GM12878 (cell line): ENCODE data around the gene ATP8B1. TPM values are rescaled to one million over a fixed set of nuclear protein-coding genes. Genes with fewer than 3 reads are reported as not detected.

ENCODE experiments used
- ATAC-seq: fragments of 200-7000 bp; cut with Tn5 transposase; 3 replicates; pipeline ENCODE4 v1.9.1; 2020; ENCODE audit warnings: mild to moderate bottlenecking, moderate library complexity
- BruUV-seq: library from RNA; stranded (reverse); fragments of 400-500 nt; replicated peaks from 2 replicates; lab custom pipeline; 2021; lab: Mats Ljungman, UMichigan
- CTCF ChIA-PET: fragments of 300-600 bp; sonication (Branson Sonifier 250); formaldehyde crosslinking; extraction: SDS; loops from one replicate; lab custom pipeline; 2021; ENCODE audit warnings: inconsistent platforms; lab: Yijun Ruan, JAX
- POLR2A ChIA-PET: fragments of 350-600 bp; formaldehyde crosslinking; extraction: SDS; loops from one replicate; lab custom pipeline; 2021; ENCODE audit warnings: inconsistent platforms; lab: Charles Lee
- RAD21 ChIA-PET: fragments of 300-600 bp; sonication (Branson Sonifier 250); formaldehyde crosslinking; loops from one replicate; lab custom pipeline; 2023; ENCODE audit warnings: antibody characterized with exemption; ENCODE audit not compliant: unreplicated experiment; lab: Charles Lee
- SMC1A ChIA-PET: fragments of 300-600 bp; sonication (Branson Sonifier 250); formaldehyde crosslinking; loops from one replicate; lab custom pipeline; 2023; ENCODE audit not compliant: unreplicated experiment, uncharacterized antibody; lab: Charles Lee
- DNase-seq: peaks from one replicate; pipeline ENCODE4 v3.0.0-alpha.2; 2011; ENCODE audit warnings: low read depth, low spot score
- FAIRE-seq: peaks from 3 replicates; lab custom pipeline; 2011; peaks lifted over from hg19 to GRCh38; lab: Jason Lieb, UNC
- H2AFZ ChIP-seq: 2 replicates; pipeline ENCODE4 v1.6.0; 2011; ENCODE audit warnings: low read depth, low read length, control low read depth; ENCODE audit not compliant: control insufficient read depth
- H3K27ac ChIP-seq: 2 replicates; pipeline ENCODE4 v1.5.1; 2011; ENCODE audit warnings: control low read depth; ENCODE audit not compliant: control insufficient read depth, insufficient read depth
- H3K27me3 ChIP-seq, 2 experiments: replicated peaks in 1 of 2; 2 replicates each; pipeline versions ENCODE4 v1.6.0 to v1.6.1; 2011; ENCODE audit warnings: low read length in 1 of 2; ENCODE audit not compliant: control insufficient read depth in 2 of 2, insufficient read depth in 2 of 2
- H3K36me3 ChIP-seq, 2 experiments: 2 replicates each; pipeline ENCODE4 v1.5.1; 2011; ENCODE audit warnings: low read length in 1 of 2; ENCODE audit not compliant: control insufficient read depth in 2 of 2, insufficient read depth in 2 of 2
- H3K4me1 ChIP-seq: 2 replicates; pipeline ENCODE4 v1.6.1; 2011; ENCODE audit warnings: mild to moderate bottlenecking, low read length, moderate library complexity, mixed read lengths; ENCODE audit not compliant: control insufficient read depth, insufficient read depth
- H3K4me2 ChIP-seq: 2 replicates; pipeline ENCODE4 v1.6.0; 2011; ENCODE audit warnings: control low read depth; ENCODE audit not compliant: control insufficient read depth, insufficient read depth
- H3K4me3 ChIP-seq: fragments of 200-600 bp; sonication (generic); 2 replicates; pipeline ENCODE4 v1.5.1; 2016
- H3K79me2 ChIP-seq: 2 replicates; pipeline ENCODE4 v1.6.0; 2011; ENCODE audit warnings: low read length; ENCODE audit not compliant: control insufficient read depth, insufficient read depth
- H3K9ac ChIP-seq: 2 replicates; pipeline ENCODE4 v1.8.0; 2011; ENCODE audit warnings: low read length, control low read depth, mixed read lengths; ENCODE audit not compliant: control insufficient read depth, insufficient read depth
- H3K9me3 ChIP-seq: replicated peaks from 3 replicates; pipeline ENCODE4 v1.5.1; 2011; ENCODE audit warnings: mild to moderate bottlenecking, low read length; ENCODE audit not compliant: control insufficient read depth, insufficient read depth
- H4K20me1 ChIP-seq: 2 replicates; pipeline ENCODE4 v1.6.0; 2011; ENCODE audit not compliant: control insufficient read depth, insufficient read depth
- BRCA1 ChIP-seq: IDR thresholded peaks from 2 replicates; pipeline ENCODE4 v1.6.1; 2011; ENCODE audit warnings: low read depth, low read length, improper control_type of control experiment
- DPF2 ChIP-seq: fragments of 450-650 bp; IDR thresholded peaks from 2 replicates; pipeline ENCODE4 v1.6.1; 2017; ENCODE audit warnings: mild to moderate bottlenecking
- EP300 ChIP-seq, 2 experiments: fragments of 150-350 bp in 1 of 2; IDR thresholded peaks; 2 replicates each; pipeline ENCODE4 v1.6.1; 2011 to 2012; ENCODE audit warnings: low read depth in 2 of 2, low read length in 2 of 2, borderline replicate concordance in 1 of 2, improper control_type of control experiment in 1 of 2, inconsistent platforms in 1 of 2; ENCODE audit not compliant: control insufficient read depth in 1 of 2
- ETV6 ChIP-seq, 2 experiments: fragments of 450-650 bp in 1 of 2; IDR thresholded peaks in 1 of 2; conservative IDR thresholded peaks in 1 of 2; 2 replicates each; pipeline ENCODE4 v1.6.1; 2014; ENCODE audit warnings: antibody characterized with exemption in 1 of 2, borderline replicate concordance in 1 of 2, low read depth in 1 of 2, mild to moderate bottlenecking in 1 of 2, moderate library complexity in 1 of 2
- NBN ChIP-seq: fragments of 450-650 bp; IDR thresholded peaks from 2 replicates; pipeline ENCODE4 v1.6.1; 2016
- PAX5 ChIP-seq: IDR thresholded peaks from 2 replicates; pipeline ENCODE4 v1.6.1; 2011; ENCODE audit warnings: low read depth, low read length, borderline replicate concordance
- PML ChIP-seq: IDR thresholded peaks from 2 replicates; pipeline ENCODE4 v1.6.1; 2012; ENCODE audit warnings: low read length, inconsistent platforms
- POLR2AphosphoS5 ChIP-seq: IDR thresholded peaks from 2 replicates; pipeline ENCODE4 v1.6.1; 2011; ENCODE audit warnings: mild to moderate bottlenecking, low read length, inconsistent platforms
- RB1 ChIP-seq: fragments of 450-650 bp; formaldehyde crosslinking; IDR thresholded peaks from 2 replicates; pipeline ENCODE4 v1.6.1; 2017; ENCODE audit warnings: mild to moderate bottlenecking, borderline replicate concordance
- RFX5 ChIP-seq: IDR thresholded peaks from 2 replicates; pipeline ENCODE4 v1.6.1; 2011; ENCODE audit warnings: low read depth, low read length, improper control_type of control experiment
- SPI1 ChIP-seq: IDR thresholded peaks from 2 replicates; pipeline ENCODE4 v1.6.1; 2011; ENCODE audit warnings: low read depth, mild to moderate bottlenecking, low read length, moderate library complexity, borderline replicate concordance; ENCODE audit not compliant: insufficient read depth
- YY1 ChIP-seq: IDR thresholded peaks from 2 replicates; pipeline ENCODE4 v1.6.1; 2011; ENCODE audit warnings: low read depth, mild to moderate bottlenecking, low read length
- ZNF24 ChIP-seq: fragments of 450-650 bp; IDR thresholded peaks from 2 replicates; pipeline ENCODE4 v1.6.1; 2017; ENCODE audit warnings: antibody characterized with exemption, mild to moderate bottlenecking
- ZNF274 ChIP-seq: IDR thresholded peaks from one replicate; pipeline ENCODE4 v1.8.0; 2011; ENCODE audit not compliant: insufficient read length, insufficient read depth
- WGBS: methylation state at CpG from one replicate; pipeline ENCODE4 v1.1.6; 2016; ENCODE audit warnings: low lambda C conversion rate; ENCODE audit not compliant: insufficient replicate concordance, insufficient coverage; ENCODE audit errors: missing lambda C conversion rate; 5-methylcytosine and 5-hydroxymethylcytosine counted together
- in situ Hi-C: fragments of 300-500 bp; cut with MboI; formaldehyde crosslinking; loops from 9 replicates; pipeline ENCODE4 v1.14.3; 2018; ENCODE audit warnings: mixed read lengths
- intact Hi-C: fragments of 100-400 bp; cut with micrococcal nuclease; formaldehyde crosslinking; loops from one replicate; pipeline ENCODE4 v1.14.2; 2022; ENCODE audit not compliant: unreplicated experiment
- polyA plus RNA-seq, 11 experiments: library from polyadenylated mRNA; depleted of rRNA in 4 of 11; unstranded in 6 of 11; stranded (reverse) in 5 of 11; fragments of >200 nt; fragmentation: Nextera tagmentation in 4 of 11; fragmentation: Illumina TruSeq in 1 of 11; extraction: Ambion mirVana in 4 of 11; extraction: Trizol in 1 of 11; gene quantifications; 1 replicate in 1 of 11; 2 replicates in 10 of 11; pipeline versions ENCODE4 v1.2.1 to v1.2.3, GENCODE V29; 2011 to 2016; ENCODE audit warnings: inconsistent platforms in 2 of 11, missing spikeins in 2 of 11, low read depth in 1 of 11
- total RNA-seq, 4 experiments: library from RNA; depleted of rRNA in 3 of 4; stranded (reverse); fragments of >200 nt in 3 of 4; fragmentation: Illumina TruSeq in 1 of 4; extraction: Trizol in 1 of 4; gene quantifications; 2 replicates each; pipeline versions ENCODE4 v1.2.1 to v1.2.3, GENCODE V29; 2013 to 2021
- TF ChIP-seq, protein P1 (sequence below): IDR thresholded peaks from 2 replicates; pipeline ENCODE4 v1.6.1; 2011; ENCODE audit warnings: low read depth, low read length, improper control_type of control experiment, borderline replicate concordance
- TF ChIP-seq, protein P2 (sequence below): fragments of 450-650 bp; conservative IDR thresholded peaks from 2 replicates; pipeline ENCODE4 v1.6.1; 2017; ENCODE audit warnings: mild to moderate bottlenecking, moderate library complexity
- TF ChIP-seq, protein P3 (sequence below): IDR thresholded peaks from 2 replicates; pipeline ENCODE4 v1.6.1; 2012; ENCODE audit warnings: low read length, inconsistent platforms

Gene ATP8B1
- total and polyA plus RNA-seq, 10 of the 15 experiments (the other 5 are each of a cell fraction or from before 2014, with no cell fraction given) = 0.03 to 0.37 (median 0.11) TPM

DNA sequence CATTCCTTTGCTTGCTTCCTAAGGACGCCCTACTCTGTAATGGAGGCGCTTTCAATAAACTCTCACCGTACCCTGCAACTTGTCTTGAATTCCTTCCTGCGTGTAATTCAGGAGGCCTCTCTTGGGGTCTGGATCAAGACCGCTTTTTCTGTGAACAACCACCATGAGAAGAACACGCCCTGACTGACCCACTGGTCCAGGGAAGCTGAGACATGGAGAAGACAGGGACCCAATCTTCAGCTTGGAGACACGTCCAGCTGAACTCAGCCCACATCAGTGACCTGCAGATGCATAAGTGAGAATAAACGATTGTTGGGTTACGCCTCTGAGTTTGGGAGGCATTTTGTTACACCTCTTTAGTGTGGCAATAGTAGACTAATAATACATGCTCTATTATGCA lies 173.7 kb downstream of the ATP8B1 start:
- CTCF ChIA-PET = interaction anchor here (0.7 to 3.6 kb wide), 8 partner anchors 7 to 710 kb away, joined by 3 to 15 read pairs (median 6); partner anchors contain the start of genes FECH, NARS1 and NEDD4L
- SMC1A ChIA-PET = interaction anchor here (1.0 to 3.1 kb wide), 5 partner anchors 8 to 329 kb away, joined by 3 to 24 read pairs (median 10); partner anchors contain the start of gene NARS1

More for the DNA sequence above, 173.7 kb downstream of the ATP8B1 start:
- H2AFZ ChIP-seq = peak overlapping the region; percentile 98
- no peak overlapping the region for H3K27ac ChIP-seq
- H3K9ac ChIP-seq = no peak overlapping the region; the same call in 1 of the 2 replicates
- WGBS = 95% methylated on average over 9 of the region's 9 CpGs
- DNase-seq = no peak
- H3K9me3 ChIP-seq = no peaks in the 10 kb centered on the region
- BruUV-seq = no TSS peak
- in situ Hi-C loops = loop anchor here (25.0 kb wide), 1 partner anchor 208 kb away; no protein-coding TSS in a partner anchor
- H4K20me1 ChIP-seq = no peaks in the 10 kb centered on the region
- peaks cover 6% of the 10 kb centered on the region for H3K4me1 ChIP-seq
- no peak for ATAC-seq
- peak; percentile 7 for FAIRE-seq
- ChIA-PET POLR2A (interaction anchor here (1.0 kb wide), 1 partner anchor 8 kb away, joined by 5 read pairs; the partner anchor contains the start of gene NARS1), RAD21 (interaction anchor here (0.8 to 2.5 kb wide), 5 partner anchors 7 to 213 kb away, joined by 3 to 14 read pairs (median 3); partner anchors contain the start of gene NARS1)
- no peaks in the 10 kb centered on the region for H3K36me3 ChIP-seq
- peak overlapping the region; percentile 90; the same call in 1 of the 2 replicates for H3K4me3 ChIP-seq
- H3K79me2 ChIP-seq = no peaks in the 10 kb centered on the region; the same call in 1 of the 2 replicates
- peak overlapping the region; percentile 92 for H3K4me2 ChIP-seq
- TF ChIP-seq DPF2 (no peak), NBN (no peak), RFX5 (no peak), EP300 (IDR thresholded peaks at IDR 0.05; ENCODE audit: borderline replicate concordance in 1 of 2, control insufficient read depth in 1 of 2, low read depth in 2 of 2, low read length in 2 of 2) (no peak), PAX5 (no peak), ZNF274 (no peak), YY1 (no peak), POLR2AphosphoS5 (no peak), RB1 (no peak), PML (no peak), ZNF24 (no peak), SPI1 (no peak), BRCA1 (no peak), ETV6 (conservative IDR thresholded peaks at IDR 0.05 in 1 of 2, IDR thresholded peaks at IDR 0.05 in 1 of 2; ENCODE audit: borderline replicate concordance in 1 of 2, low read depth in 1 of 2) (no peak)
- TF ChIP-seq, protein P1, sequence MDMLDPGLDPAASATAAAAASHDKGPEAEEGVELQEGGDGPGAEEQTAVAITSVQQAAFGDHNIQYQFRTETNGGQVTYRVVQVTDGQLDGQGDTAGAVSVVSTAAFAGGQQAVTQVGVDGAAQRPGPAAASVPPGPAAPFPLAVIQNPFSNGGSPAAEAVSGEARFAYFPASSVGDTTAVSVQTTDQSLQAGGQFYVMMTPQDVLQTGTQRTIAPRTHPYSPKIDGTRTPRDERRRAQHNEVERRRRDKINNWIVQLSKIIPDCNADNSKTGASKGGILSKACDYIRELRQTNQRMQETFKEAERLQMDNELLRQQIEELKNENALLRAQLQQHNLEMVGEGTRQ = no peak
- TF ChIP-seq, protein P2, sequence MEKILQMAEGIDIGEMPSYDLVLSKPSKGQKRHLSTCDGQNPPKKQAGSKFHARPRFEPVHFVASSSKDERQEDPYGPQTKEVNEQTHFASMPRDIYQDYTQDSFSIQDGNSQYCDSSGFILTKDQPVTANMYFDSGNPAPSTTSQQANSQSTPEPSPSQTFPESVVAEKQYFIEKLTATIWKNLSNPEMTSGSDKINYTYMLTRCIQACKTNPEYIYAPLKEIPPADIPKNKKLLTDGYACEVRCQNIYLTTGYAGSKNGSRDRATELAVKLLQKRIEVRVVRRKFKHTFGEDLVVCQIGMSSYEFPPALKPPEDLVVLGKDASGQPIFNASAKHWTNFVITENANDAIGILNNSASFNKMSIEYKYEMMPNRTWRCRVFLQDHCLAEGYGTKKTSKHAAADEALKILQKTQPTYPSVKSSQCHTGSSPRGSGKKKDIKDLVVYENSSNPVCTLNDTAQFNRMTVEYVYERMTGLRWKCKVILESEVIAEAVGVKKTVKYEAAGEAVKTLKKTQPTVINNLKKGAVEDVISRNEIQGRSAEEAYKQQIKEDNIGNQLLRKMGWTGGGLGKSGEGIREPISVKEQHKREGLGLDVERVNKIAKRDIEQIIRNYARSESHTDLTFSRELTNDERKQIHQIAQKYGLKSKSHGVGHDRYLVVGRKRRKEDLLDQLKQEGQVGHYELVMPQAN = no peak
- TF ChIP-seq, protein P3, sequence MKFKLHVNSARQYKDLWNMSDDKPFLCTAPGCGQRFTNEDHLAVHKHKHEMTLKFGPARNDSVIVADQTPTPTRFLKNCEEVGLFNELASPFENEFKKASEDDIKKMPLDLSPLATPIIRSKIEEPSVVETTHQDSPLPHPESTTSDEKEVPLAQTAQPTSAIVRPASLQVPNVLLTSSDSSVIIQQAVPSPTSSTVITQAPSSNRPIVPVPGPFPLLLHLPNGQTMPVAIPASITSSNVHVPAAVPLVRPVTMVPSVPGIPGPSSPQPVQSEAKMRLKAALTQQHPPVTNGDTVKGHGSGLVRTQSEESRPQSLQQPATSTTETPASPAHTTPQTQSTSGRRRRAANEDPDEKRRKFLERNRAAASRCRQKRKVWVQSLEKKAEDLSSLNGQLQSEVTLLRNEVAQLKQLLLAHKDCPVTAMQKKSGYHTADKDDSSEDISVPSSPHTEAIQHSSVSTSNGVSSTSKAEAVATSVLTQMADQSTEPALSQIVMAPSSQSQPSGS = no peak
- intact Hi-C loops = no loop called here
- H3K27me3 ChIP-seq = no peaks in the 10 kb centered on the region
